ENCODE data around the gene CLPX. TPM values are rescaled to one million over a fixed set of nuclear protein-coding genes. Genes with fewer than 3 reads are reported as not detected.
"Not testable (repeated sequence)": the region's sequence is repeated elsewhere in the genome, so short reads cannot be mapped to it uniquely, and the experiment has no call there.

The CLPX gene
- total RNA-seq, 1 donor from 2014 or later: 76.2 TPM

- no peak for ATAC-seq
- no peak for DNase-seq (ENCODE audit: low spot score)
Measured at GRCh38 chr15:65175511-65175910, 9.6 kb downstream of the CLPX start.

- no peak for ATAC-seq
- no peak for DNase-seq (ENCODE audit: low spot score)
Measured at GRCh38 chr15:65174509-65174908, 10.6 kb downstream of the CLPX start.

GRCh38 chr15:65172531-65172930 lies 12.6 kb downstream of the CLPX start:
- DNase-seq (ENCODE audit: low spot score) (no peak), ATAC-seq (no peak)

- DNase-seq (ENCODE audit: low spot score): peak; percentile 59
- peak; percentile 86 for ATAC-seq
Measured at GRCh38 chr15:65171428-65171827, 13.7 kb downstream of the CLPX start.

GRCh38 chr15:65165875-65166274 lies 19.3 kb downstream of the CLPX start:
- ATAC-seq (peak; percentile 93), DNase-seq (ENCODE audit: low spot score) (peak; percentile 59)

GRCh38 chr15:65164139-65164538 lies 21.0 kb downstream of the CLPX start:
- DNase-seq (ENCODE audit: low spot score) (no peak), ATAC-seq (no peak)

GRCh38 chr15:65163041-65163440 lies 22.1 kb downstream of the CLPX start:
- ATAC-seq (no peak), DNase-seq (ENCODE audit: low spot score) (no peak)

- no peak for DNase-seq (ENCODE audit: low spot score)
- no peak for ATAC-seq
Measured at GRCh38 chr15:65156692-65157091, 28.4 kb downstream of the CLPX start.

- DNase-seq (ENCODE audit: low spot score) (peak; percentile 54), ATAC-seq (peak; percentile 89)
Measured at GRCh38 chr15:65154720-65155119, 30.4 kb downstream of the CLPX start.

- ATAC-seq (peak; percentile 41), DNase-seq (ENCODE audit: low spot score) (no peak)
Measured at GRCh38 chr15:65147902-65148301, 37.2 kb downstream of the CLPX start.

- DNase-seq (ENCODE audit: low spot score): no peak
- ATAC-seq: no peak
Measured at GRCh38 chr15:65146438-65146837, 38.7 kb downstream of the CLPX start.

- not testable (repeated sequence) for DNase-seq (ENCODE audit: low spot score); ATAC-seq
Measured at GRCh38 chr15:65138631-65139030, 46.5 kb downstream of the CLPX start.

- not testable (repeated sequence) for DNase-seq (ENCODE audit: low spot score)
Measured at GRCh38 chr15:65137893-65138292, 47.2 kb downstream of the CLPX start.

GRCh38 chr15:65137089-65137488 lies 48.1 kb downstream of the CLPX start:
- ATAC-seq; DNase-seq (ENCODE audit: low spot score): not testable (repeated sequence)

More at GRCh38 chr15:65137893-65138292, 47.2 kb downstream of the CLPX start:
- ATAC-seq: not testable (repeated sequence)

GRCh38 chr15:65134538-65134937 lies 50.6 kb downstream of the CLPX start:
- DNase-seq (ENCODE audit: low spot score) (no peak), ATAC-seq (no peak)

GRCh38 chr15:65133548-65134200 lies 51.5 kb downstream of the CLPX start, which contains the start of gene PDCD7:
TSS of gene PDCD7 (minus strand) at chr15:65133808. CDS start at chr15:65133781, 27 bp downstream.
- ATAC-seq (peak; percentile 87), DNase-seq (ENCODE audit: low spot score) (peak; percentile 86)

GRCh38 chr15:65132878-65133547 lies 52.1 kb downstream of the CLPX start:
- DNase-seq (ENCODE audit: low spot score): peak; percentile 58

GRCh38 chr15:65130941-65131340 lies 54.2 kb downstream of the CLPX start:
- no peak for ATAC-seq
- no peak for DNase-seq (ENCODE audit: low spot score)

More at GRCh38 chr15:65132878-65133547, 52.1 kb downstream of the CLPX start:
- ATAC-seq: peak; percentile 77

- DNase-seq (ENCODE audit: low spot score) (no peak), ATAC-seq (no peak)
Measured at GRCh38 chr15:65115542-65115941, 69.6 kb downstream of the CLPX start.

- DNase-seq (ENCODE audit: low spot score): no peak
- ATAC-seq: no peak
Measured at GRCh38 chr15:65115086-65115485, 70.1 kb downstream of the CLPX start, which contains the start of gene UBAP1L. TSS of gene UBAP1L (minus strand) at chr15:65115200. CDS start at chr15:65106215, 8,985 bp downstream.

- peak; percentile 39 for DNase-seq (ENCODE audit: low spot score)
- ATAC-seq: peak; percentile 63
Measured at GRCh38 chr15:65110676-65111292, 74.4 kb downstream of the CLPX start.

Measured in left lobe of liver (tissue), 2 donors.